ENCODE data around the gene PRDM2. TPM values are rescaled to one million over a fixed set of nuclear protein-coding genes. Genes with fewer than 3 reads are reported as not detected.

Gene PRDM2
- total and polyA plus RNA-seq, 9 donors: 30.0 to 81.9 (median 61.8) TPM

GRCh38 chr1:13865851-13866250 lies 165.9 kb downstream of the PRDM2 start:
- intact Hi-C loops (cut with DNase I): no loop called here
- no peaks in the 10 kb centered on the region for H3K9me3 ChIP-seq
- 53 to 67% (median 60%) methylated on average over 3 of the region's 3 CpGs for WGBS, 3 donors

DNA sequence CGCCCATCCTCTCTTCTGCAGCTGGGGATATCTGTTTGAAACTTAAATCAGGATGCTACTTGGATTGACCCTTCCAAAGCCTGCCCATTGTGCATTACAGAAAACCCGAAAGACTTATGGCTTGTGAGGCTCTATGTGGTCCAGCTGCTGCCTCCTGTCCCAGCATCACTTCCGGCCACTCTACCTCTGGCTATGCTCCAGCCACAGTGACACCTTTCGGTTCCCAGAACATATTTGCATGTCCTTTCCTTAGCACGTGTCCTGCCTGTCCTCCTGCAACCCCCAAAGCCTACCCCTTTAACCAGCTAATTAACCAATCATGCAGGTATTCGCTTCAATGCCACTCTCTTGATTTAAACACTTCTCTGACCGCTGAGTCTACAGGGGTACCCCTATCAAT lies 167.6 kb downstream of the PRDM2 start:
- no peak for DNase-seq
- Histone ChIP-seq H3K27ac (no peak overlapping the region), H3K27me3 (no peaks in the 10 kb centered on the region), H3K4me1 (ENCODE audit: insufficient read depth) (no peaks in the 10 kb centered on the region), H3K36me3 (no peaks in the 10 kb centered on the region), H3K4me3 (no peak overlapping the region), H3K9me3 (no peaks in the 10 kb centered on the region)
- no peak for TF ChIP-seq CTCF (IDR thresholded peaks at IDR 0.05)
- no peak for TF ChIP-seq EP300 (IDR thresholded peaks at IDR 0.05)
- TF ChIP-seq POLR2A (IDR thresholded peaks at IDR 0.05): no peak
- intact Hi-C loops (cut with DNase I): no loop called here
- WGBS, 3 donors: 85 to 88% (median 87%) methylated on average over 7 of the region's 7 CpGs

More at GRCh38 chr1:13865851-13866250, 165.9 kb downstream of the PRDM2 start:
- Histone ChIP-seq H3K36me3 (no peaks in the 10 kb centered on the region), H3K27ac (no peak overlapping the region), H3K4me1 (ENCODE audit: insufficient read depth) (no peaks in the 10 kb centered on the region), H3K4me3 (no peak overlapping the region), H3K27me3 (no peaks in the 10 kb centered on the region)
- no peak for DNase-seq
- TF ChIP-seq POLR2A (IDR thresholded peaks at IDR 0.05): no peak
- no peak for TF ChIP-seq CTCF (IDR thresholded peaks at IDR 0.05)
- TF ChIP-seq EP300 (IDR thresholded peaks at IDR 0.05): no peak

DNA sequence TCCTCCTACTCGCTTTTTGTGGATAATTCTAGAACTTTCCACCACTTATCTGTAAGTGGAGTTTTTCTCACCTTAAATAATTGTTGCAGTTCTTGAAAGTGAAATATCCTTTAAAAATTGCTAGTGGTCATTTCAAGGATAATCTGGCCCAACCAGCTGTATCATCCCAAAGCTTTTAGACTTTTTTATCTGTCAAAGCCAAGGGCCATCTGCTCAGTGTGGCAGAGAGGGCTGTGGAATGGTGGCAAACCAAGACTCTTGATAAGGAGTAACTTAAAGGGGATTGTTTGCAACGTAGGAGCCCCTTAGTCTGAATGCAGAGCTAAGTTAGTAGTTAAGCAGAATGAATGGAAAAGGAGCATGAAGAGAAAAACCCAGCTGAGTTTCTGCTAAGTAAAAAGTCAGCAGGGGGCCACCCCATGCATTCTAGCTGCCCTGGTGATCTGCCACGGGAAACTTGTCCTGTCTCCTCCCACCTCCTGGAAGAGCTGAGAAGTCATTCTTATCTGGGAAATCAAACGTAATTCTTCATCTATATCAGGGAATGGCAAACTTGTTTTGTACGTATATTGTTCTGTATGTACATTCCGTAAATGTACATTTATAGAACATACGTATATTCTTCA lies 169.3 kb downstream of the PRDM2 start:
- H3K27me3 ChIP-seq: no peaks in the 10 kb centered on the region
- H3K36me3 ChIP-seq: no peaks in the 10 kb centered on the region
- no peaks in the 10 kb centered on the region for H3K9me3 ChIP-seq
- WGBS, 3 donors: 54 to 72% (median 55%) methylated on average over 7 of the region's 7 CpGs
- no peak overlapping the region for H3K4me3 ChIP-seq
- no peak overlapping the region for H3K27ac ChIP-seq
- H3K4me1 ChIP-seq (ENCODE audit: insufficient read depth): no peaks in the 10 kb centered on the region
- TF ChIP-seq EP300 (IDR thresholded peaks at IDR 0.05) (no peak), CTCF (IDR thresholded peaks at IDR 0.05) (no peak), POLR2A (IDR thresholded peaks at IDR 0.05) (no peak)
- intact Hi-C loops (cut with DNase I): no loop called here
- no peak for DNase-seq

DNA sequence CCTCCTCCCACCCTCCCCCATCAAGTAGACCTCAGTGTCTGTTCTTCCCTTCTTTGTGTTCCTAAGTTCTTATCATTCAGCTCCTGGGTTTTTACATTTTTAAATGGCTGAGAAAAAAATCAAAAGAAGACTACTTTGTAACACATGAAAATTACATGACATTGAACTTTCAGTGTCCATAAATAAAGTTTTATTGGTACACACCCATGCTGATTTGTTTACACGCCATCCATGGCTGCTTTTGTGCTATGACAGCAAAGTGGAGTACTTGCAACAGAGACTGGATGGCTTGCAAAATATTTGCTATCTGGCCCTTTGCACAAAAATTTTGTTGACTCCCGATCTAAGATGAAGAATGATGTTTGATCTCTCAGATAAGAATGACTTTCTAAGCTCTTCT lies 171.4 kb downstream of the PRDM2 start:
- no peaks in the 10 kb centered on the region for H3K4me1 ChIP-seq (ENCODE audit: insufficient read depth)
- intact Hi-C loops (cut with DNase I): no loop called here
- H3K9me3 ChIP-seq: no peaks in the 10 kb centered on the region
- no peak overlapping the region for H3K27ac ChIP-seq
- no peaks in the 10 kb centered on the region for H3K27me3 ChIP-seq
- DNase-seq: no peak
- H3K36me3 ChIP-seq: no peaks in the 10 kb centered on the region
- TF ChIP-seq EP300 (IDR thresholded peaks at IDR 0.05) (no peak), POLR2A (IDR thresholded peaks at IDR 0.05) (no peak), CTCF (IDR thresholded peaks at IDR 0.05) (no peak)
- H3K4me3 ChIP-seq: no peak overlapping the region
- WGBS, 3 donors: 74 to 90% (median 78%) methylated on average over 2 of the region's 2 CpGs

Measured in ovary (tissue), 9 donors.